Hepatocyte (in vitro differentiated cells): ENCODE results near the gene MAD2L1. TPM values are rescaled to one million over a fixed set of nuclear protein-coding genes. Genes with fewer than 3 reads are reported as not detected.
"Not testable (repeated sequence)": the region's sequence is repeated elsewhere in the genome, so short reads cannot be mapped to it uniquely, and the experiment has no call there.

Experiments
- DNase-seq: peaks from one replicate; pipeline ENCODE4 v3.0.0-alpha.2; 2016; ENCODE audit warnings: low spot score
- H2AFZ ChIP-seq: fragments of 200-600 bp; sonication (generic); 2 replicates; pipeline ENCODE4 v1.6.0; 2016; ENCODE audit warnings: antibody characterized with exemption, mild to moderate bottlenecking
- H3K27ac ChIP-seq: fragments of 200-600 bp; sonication (generic); 2 replicates; pipeline ENCODE4 v1.5.1; 2016; ENCODE audit warnings: mild to moderate bottlenecking
- H3K27me3 ChIP-seq: fragments of 200-600 bp; sonication (generic); 2 replicates; pipeline ENCODE4 v1.6.1; 2016
- H3K36me3 ChIP-seq: fragments of 200-600 bp; sonication (generic); replicated peaks from 2 replicates; pipeline ENCODE4 v1.5.1; 2016; ENCODE audit warnings: low read depth; ENCODE audit not compliant: insufficient read depth
- H3K4me1 ChIP-seq: fragments of 200-600 bp; sonication (generic); 2 replicates; pipeline ENCODE4 v1.5.1; 2016; ENCODE audit warnings: mild to moderate bottlenecking, moderate library complexity; ENCODE audit not compliant: insufficient read depth
- H3K4me2 ChIP-seq: fragments of 200-600 bp; sonication (generic); 2 replicates; pipeline ENCODE4 v1.6.0; 2016
- H3K4me3 ChIP-seq: fragments of 200-600 bp; sonication (generic); 2 replicates; pipeline ENCODE4 v1.5.1; 2016; ENCODE audit warnings: mild to moderate bottlenecking
- H3K79me2 ChIP-seq: fragments of 200-600 bp; sonication (generic); 2 replicates; pipeline ENCODE4 v1.6.0; 2017; ENCODE audit warnings: mild to moderate bottlenecking
- H3K9me2 ChIP-seq: fragments of 200-600 bp; sonication (generic); replicated peaks from 2 replicates; pipeline ENCODE4 v1.6.0; 2017; ENCODE audit warnings: mild to moderate bottlenecking; ENCODE audit not compliant: insufficient read depth
- H3K9me3 ChIP-seq: fragments of 200-600 bp; sonication (generic); 2 replicates; pipeline ENCODE4 v1.5.1; 2016; ENCODE audit warnings: low read depth, mild to moderate bottlenecking
- H4K20me1 ChIP-seq: fragments of 200-600 bp; sonication (generic); 2 replicates; pipeline ENCODE4 v1.6.0; 2016; ENCODE audit warnings: mild to moderate bottlenecking; ENCODE audit not compliant: insufficient read depth, poor library complexity, severe bottlenecking
- EZH2 ChIP-seq: fragments of 200-600 bp; sonication (generic); IDR thresholded peaks from 2 replicates; pipeline ENCODE4 v1.6.1; 2016; ENCODE audit warnings: antibody characterized with exemption, mild to moderate bottlenecking, borderline replicate concordance
- EZH2phosphoT487 ChIP-seq: fragments of 200-600 bp; sonication (generic); IDR thresholded peaks from one replicate; pipeline ENCODE4 v1.6.1; 2018; ENCODE audit warnings: antibody characterized with exemption, mild to moderate bottlenecking, low read depth, moderate library complexity; ENCODE audit not compliant: unreplicated experiment, severe bottlenecking
- WGBS: methylation state at CpG from one replicate; pipeline ENCODE4 v1.1.6; 2016; ENCODE audit warnings: low lambda C conversion rate; ENCODE audit errors: missing lambda C conversion rate; 5-methylcytosine and 5-hydroxymethylcytosine counted together
- polyA plus RNA-seq: library from polyadenylated mRNA; unstranded; fragments of >200 nt; fragmentation: Nextera tagmentation; extraction: Ambion mirVana; gene quantifications from 2 replicates; pipeline ENCODE4 v1.2.1, GENCODE V29; 2016
- total RNA-seq: library from RNA; depleted of rRNA; stranded (reverse); fragments of >200 nt; gene quantifications from 2 replicates; pipeline ENCODE4 v1.2.3, GENCODE V29; 2014
- TF ChIP-seq, protein P1 (sequence below): fragments of 200-600 bp; sonication (generic); IDR thresholded peaks from 2 replicates; pipeline ENCODE4 v1.5.1; 2016; ENCODE audit warnings: antibody characterized with exemption, mild to moderate bottlenecking; ENCODE audit not compliant: poor library complexity

MAD2L1 gene
- total and polyA plus RNA-seq, 2 experiments from 2014 or later: 13.8 to 21.7 TPM

DNA sequence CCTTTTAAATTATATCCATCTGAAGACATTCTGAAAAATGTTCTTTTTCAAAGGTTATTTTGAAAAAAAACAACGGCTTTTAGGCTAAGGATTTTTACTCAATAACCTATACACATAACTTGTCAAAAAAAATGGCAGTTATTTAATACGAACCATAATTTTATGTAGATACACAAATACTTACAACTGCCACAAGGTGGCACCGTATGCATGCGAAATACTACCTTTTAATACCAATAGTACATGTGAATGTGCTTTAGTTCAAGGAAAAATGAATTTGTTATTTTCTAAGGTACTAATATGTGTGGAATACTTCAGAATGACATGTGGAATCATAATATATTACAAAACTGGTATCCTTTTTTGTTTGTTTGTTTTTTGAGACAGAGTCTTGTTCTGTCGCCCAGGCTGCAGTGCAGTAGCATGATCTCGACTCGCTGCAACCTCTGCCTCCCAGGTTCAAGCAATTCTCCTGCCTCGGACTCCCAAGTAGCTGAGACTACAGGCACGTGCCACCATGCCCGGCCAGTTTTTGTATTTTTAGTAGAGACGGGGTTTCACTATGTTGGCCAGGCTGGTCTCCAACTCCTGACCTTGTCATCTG, 4.6 kb upstream of the MAD2L1 start:
- Histone ChIP-seq H3K9me2 (no peaks in the 10 kb centered on the region), H3K79me2 (peaks cover 12% of the 10 kb centered on the region), H3K4me3 (no peak overlapping the region), H3K4me2 (no peak overlapping the region), H3K4me1 (peaks cover 8% of the 10 kb centered on the region), H2AFZ (no peak overlapping the region), H3K27me3 (no peaks in the 10 kb centered on the region), H3K27ac (no peak overlapping the region), H3K36me3 (no peaks in the 10 kb centered on the region), H4K20me1 (no peaks in the 10 kb centered on the region), H3K9me3 (no peaks in the 10 kb centered on the region)
- WGBS: 63% methylated on average over 11 of the region's 11 CpGs
- TF ChIP-seq, protein P1, sequence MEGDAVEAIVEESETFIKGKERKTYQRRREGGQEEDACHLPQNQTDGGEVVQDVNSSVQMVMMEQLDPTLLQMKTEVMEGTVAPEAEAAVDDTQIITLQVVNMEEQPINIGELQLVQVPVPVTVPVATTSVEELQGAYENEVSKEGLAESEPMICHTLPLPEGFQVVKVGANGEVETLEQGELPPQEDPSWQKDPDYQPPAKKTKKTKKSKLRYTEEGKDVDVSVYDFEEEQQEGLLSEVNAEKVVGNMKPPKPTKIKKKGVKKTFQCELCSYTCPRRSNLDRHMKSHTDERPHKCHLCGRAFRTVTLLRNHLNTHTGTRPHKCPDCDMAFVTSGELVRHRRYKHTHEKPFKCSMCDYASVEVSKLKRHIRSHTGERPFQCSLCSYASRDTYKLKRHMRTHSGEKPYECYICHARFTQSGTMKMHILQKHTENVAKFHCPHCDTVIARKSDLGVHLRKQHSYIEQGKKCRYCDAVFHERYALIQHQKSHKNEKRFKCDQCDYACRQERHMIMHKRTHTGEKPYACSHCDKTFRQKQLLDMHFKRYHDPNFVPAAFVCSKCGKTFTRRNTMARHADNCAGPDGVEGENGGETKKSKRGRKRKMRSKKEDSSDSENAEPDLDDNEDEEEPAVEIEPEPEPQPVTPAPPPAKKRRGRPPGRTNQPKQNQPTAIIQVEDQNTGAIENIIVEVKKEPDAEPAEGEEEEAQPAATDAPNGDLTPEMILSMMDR: peak; percentile 68
- TF ChIP-seq EZH2phosphoT487 (no peak), EZH2 (no peak)
- peak; percentile 65 for DNase-seq

DNA sequence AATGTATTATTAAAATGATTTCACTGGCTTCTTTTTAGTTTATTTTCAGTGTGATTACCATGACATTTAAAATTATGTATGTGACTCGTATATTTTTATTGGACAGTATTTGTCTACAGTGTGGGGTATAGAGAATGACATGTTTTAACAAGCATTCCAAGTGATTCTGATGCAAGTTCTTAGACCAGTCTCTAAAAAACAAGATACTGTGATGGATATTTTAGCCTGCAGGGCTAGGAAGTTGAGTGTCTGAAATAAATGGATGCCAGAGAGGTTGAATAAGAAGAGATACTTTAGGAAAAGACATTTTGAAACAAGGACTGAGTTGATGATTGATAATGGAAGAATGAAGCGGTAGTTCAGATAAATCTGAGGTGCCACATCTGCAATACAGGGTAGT, 3.5 kb upstream of the MAD2L1 start:
- no peak for DNase-seq
- no peak overlapping the region for H2AFZ ChIP-seq
- H3K9me3 ChIP-seq: no peaks in the 10 kb centered on the region
- peaks cover 16% of the 10 kb centered on the region for H3K4me1 ChIP-seq
- H3K4me3 ChIP-seq: no peak overlapping the region
- H3K36me3 ChIP-seq: no peaks in the 10 kb centered on the region
- no peaks in the 10 kb centered on the region for H4K20me1 ChIP-seq
- H3K4me2 ChIP-seq: no peak overlapping the region
- peaks cover 18% of the 10 kb centered on the region for H3K79me2 ChIP-seq
- no peak for TF ChIP-seq EZH2
- H3K9me2 ChIP-seq: no peaks in the 10 kb centered on the region
- WGBS: 63% methylated on average over 2 of the region's 2 CpGs
- H3K27me3 ChIP-seq: no peaks in the 10 kb centered on the region
- H3K27ac ChIP-seq: no peak overlapping the region

DNA sequence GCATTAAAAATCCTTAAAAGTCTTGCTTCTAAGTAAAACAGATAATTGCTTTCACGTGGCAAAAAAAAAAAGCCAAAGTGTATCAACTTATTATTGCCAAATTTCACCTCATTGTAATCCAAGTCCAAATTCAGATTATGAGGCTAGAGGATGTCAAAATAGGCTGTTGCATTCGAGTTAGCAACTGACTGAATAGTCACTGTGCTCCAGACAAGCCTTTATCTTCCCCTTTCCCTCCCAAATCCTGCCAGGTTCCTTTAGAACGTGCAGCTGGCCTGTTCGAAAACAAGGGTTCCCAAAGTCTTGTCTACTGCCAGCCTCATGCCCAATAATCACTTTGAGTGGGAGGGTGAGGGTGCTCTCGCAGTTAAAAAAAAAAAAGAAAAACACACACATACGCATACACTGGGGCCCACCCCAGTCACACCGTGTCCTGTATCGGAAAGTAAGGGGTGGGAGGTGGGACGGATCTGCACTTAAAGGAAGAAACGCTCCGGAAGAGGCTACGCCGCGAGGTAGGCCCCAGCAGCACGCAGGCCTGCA, 603 bp downstream of the MAD2L1 start:
- Histone ChIP-seq H3K79me2 (peaks cover 48% of the 10 kb centered on the region), H3K4me2 (peak overlapping the region; percentile 76), H3K9me3 (no peaks in the 10 kb centered on the region), H3K27ac (peak overlapping the region; percentile 69), H3K4me3 (peak overlapping the region; percentile 38), H4K20me1 (no peaks in the 10 kb centered on the region), H3K36me3 (no peaks in the 10 kb centered on the region), H3K4me1 (peaks cover 19% of the 10 kb centered on the region), H3K9me2 (no peaks in the 10 kb centered on the region), H2AFZ (peak overlapping the region; percentile 47), H3K27me3 (no peaks in the 10 kb centered on the region)
- WGBS: 2% methylated on average over 15 of the region's 15 CpGs
- TF ChIP-seq, protein P1: no peak
- TF ChIP-seq EZH2: no peak
- TF ChIP-seq EZH2phosphoT487: no peak
- DNase-seq: no peak

DNA sequence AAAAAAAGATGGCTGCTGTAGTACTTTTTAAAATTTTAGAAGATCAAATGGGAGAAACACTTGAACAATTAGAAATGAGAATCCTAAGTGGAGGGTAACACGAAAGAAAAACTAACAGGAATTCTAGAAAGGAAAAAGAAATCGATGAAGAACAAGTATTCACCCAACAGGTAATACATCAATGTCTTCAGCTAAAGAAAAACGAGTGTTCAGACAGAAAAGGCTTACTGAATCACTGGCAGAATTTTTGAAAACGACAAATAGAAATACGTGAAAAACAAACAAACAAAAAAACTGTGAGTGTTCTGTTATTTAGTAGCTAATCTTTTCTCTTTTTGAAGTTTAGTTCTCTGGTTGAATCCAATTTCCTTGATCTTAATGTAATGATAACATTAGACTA, 1.8 kb downstream of the MAD2L1 start:
- TF ChIP-seq EZH2 (no peak), EZH2phosphoT487 (no peak)
- H3K9me2 ChIP-seq: no peaks in the 10 kb centered on the region
- 65% methylated on average over 5 of the region's 5 CpGs for WGBS
- no peaks in the 10 kb centered on the region for H3K36me3 ChIP-seq
- H3K27me3 ChIP-seq: no peaks in the 10 kb centered on the region
- H4K20me1 ChIP-seq: no peaks in the 10 kb centered on the region
- H3K4me3 ChIP-seq: no peak overlapping the region
- H3K27ac ChIP-seq: no peak overlapping the region
- no peaks in the 10 kb centered on the region for H3K9me3 ChIP-seq
- DNase-seq: no peak
- H3K4me1 ChIP-seq: peaks cover 19% of the 10 kb centered on the region
- H3K4me2 ChIP-seq: peak overlapping the region; percentile 76
- H3K79me2 ChIP-seq: peaks cover 48% of the 10 kb centered on the region
- H2AFZ ChIP-seq: no peak overlapping the region

DNA sequence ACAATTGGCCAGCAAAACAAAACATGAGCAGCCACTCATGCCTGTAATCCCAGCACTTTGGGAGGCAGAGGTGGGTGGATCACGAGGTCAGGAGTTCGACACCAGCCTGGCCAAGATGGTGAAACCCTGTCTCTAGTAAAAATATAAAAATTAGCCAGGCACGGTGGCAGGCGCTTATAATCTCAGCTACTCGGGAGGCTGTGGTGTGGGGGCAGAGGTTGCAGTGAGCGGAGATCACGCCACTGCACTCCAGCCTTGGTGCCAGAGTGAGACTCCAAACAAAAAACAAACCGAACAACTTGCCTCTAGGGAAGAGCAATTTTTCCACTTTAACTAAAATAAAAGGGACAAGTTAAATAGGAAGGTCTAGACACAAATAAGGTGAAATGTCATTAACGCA, 2.9 kb downstream of the MAD2L1 start:
- DNase-seq, H3K27ac ChIP-seq, H3K9me3 ChIP-seq, H3K4me3 ChIP-seq, H4K20me1 ChIP-seq, H3K9me2 ChIP-seq, H3K36me3 ChIP-seq, H3K4me2 ChIP-seq, H2AFZ ChIP-seq, H3K27me3 ChIP-seq: not testable (repeated sequence)
- Histone ChIP-seq H3K79me2 (peaks cover 44% of the 10 kb centered on the region), H3K4me1 (peaks cover 19% of the 10 kb centered on the region)
- WGBS: 91% methylated on average over 9 of the region's 9 CpGs
